K562 (cell line): ENCODE data around the gene DENND2C. TPM values are rescaled to one million over a fixed set of nuclear protein-coding genes. Genes with fewer than 3 reads are reported as not detected.

ENCODE experiments used
- ATAC-seq: fragments of 200-7000 bp; cut with Tn5 transposase; 3 replicates; pipeline ENCODE4 v1.9.1; 2020; ENCODE audit warnings: moderate library complexity
- BruUV-seq: library from RNA; stranded (reverse); fragments of 400-500 nt; replicated peaks from 2 replicates; lab custom pipeline; 2021; lab: Mats Ljungman, UMichigan
- CTCF ChIA-PET: fragments of 300-600 bp; formaldehyde crosslinking; extraction: SDS; loops from one replicate; lab custom pipeline; 2021; ENCODE audit warnings: low intra/inter-chr PET ratio; lab: Yijun Ruan, JAX
- POLR2A ChIA-PET: fragments of 300-600, 350-650 bp; sonication (Branson Sonifier 250); formaldehyde crosslinking; extraction: SDS; loops from one replicate; lab custom pipeline; 2021; ENCODE audit warnings: antibody characterized with exemption, inconsistent platforms; lab: Yijun Ruan, JAX
- DNase-seq, 4 experiments: peaks; one replicate each; pipeline versions ENCODE4 v3.0.0 to v3.0.0-alpha.2; 2011 to 2018; ENCODE audit warnings: low spot score in 3 of 4, mixed read lengths in 3 of 4; ENCODE audit errors: extremely low read depth in 1 of 4
- FAIRE-seq: peaks from 2 replicates; lab custom pipeline; 2011; peaks lifted over from hg19 to GRCh38; lab: Jason Lieb, UNC
- H2AFZ ChIP-seq: 2 replicates; pipeline ENCODE4 v1.6.0; 2011; ENCODE audit warnings: low read depth, low read length, control low read depth, inconsistent platforms
- H3K27ac ChIP-seq: fragments of 200-600 bp; 3 replicates; pipeline ENCODE4 v1.8.0; 2011; ENCODE audit warnings: low read depth, mild to moderate bottlenecking, control low read depth, inconsistent platforms, low read length, moderate library complexity, mixed read lengths; ENCODE audit errors: extremely low read depth
- H3K27me3 ChIP-seq, 2 experiments: fragments of 300-600 bp in 1 of 2; 2 replicates in 1 of 2; 3 replicates in 1 of 2; pipeline versions ENCODE4 v1.6.0 to v1.8.0; 2011; ENCODE audit warnings: inconsistent platforms in 2 of 2, low read length in 2 of 2, mild to moderate bottlenecking in 1 of 2, mixed read lengths in 1 of 2, moderate library complexity in 1 of 2; ENCODE audit not compliant: control insufficient read depth in 2 of 2, insufficient read depth in 2 of 2
- H3K36me3 ChIP-seq: fragments of 300-600 bp; 3 replicates; pipeline ENCODE4 v1.8.0; 2011; ENCODE audit warnings: mild to moderate bottlenecking, low read length, inconsistent platforms; ENCODE audit not compliant: control insufficient read depth, insufficient read depth
- H3K4me1 ChIP-seq, 2 experiments: fragments of 200-600 bp in 1 of 2; replicated peaks in 1 of 2; 2 replicates in 1 of 2; 3 replicates in 1 of 2; pipeline versions ENCODE4 v1.5.1 to v1.8.0; 2011; ENCODE audit warnings: inconsistent platforms in 2 of 2, low read length in 2 of 2, mild to moderate bottlenecking in 1 of 2, mixed read lengths in 1 of 2, moderate library complexity in 1 of 2; ENCODE audit not compliant: control insufficient read depth in 2 of 2, insufficient read depth in 2 of 2
- H3K4me2 ChIP-seq: 2 replicates; pipeline ENCODE4 v1.6.1; 2011; ENCODE audit warnings: low read length, control low read depth, inconsistent platforms, mixed read lengths; ENCODE audit not compliant: insufficient read depth
- H3K4me3 ChIP-seq: fragments of 200-600 bp; sonication (generic), shearing (Covaris generic); 2 replicates; pipeline ENCODE4 v1.5.1; 2016; ENCODE audit warnings: control low read depth, inconsistent platforms
- H3K79me2 ChIP-seq: fragments of 200-600 bp; 3 replicates; pipeline ENCODE4 v1.8.0; 2011; ENCODE audit warnings: low read length, inconsistent platforms; ENCODE audit not compliant: control insufficient read depth, insufficient read depth
- H3K9ac ChIP-seq, 2 experiments: 2 replicates each; pipeline versions ENCODE4 v1.6.0 to v1.6.1; 2011; ENCODE audit warnings: low read depth in 2 of 2, low read length in 2 of 2, control low read depth in 1 of 2, inconsistent platforms in 1 of 2, mild to moderate bottlenecking in 1 of 2, mixed read lengths in 1 of 2; ENCODE audit not compliant: insufficient read depth in 1 of 2
- H3K9me1 ChIP-seq: one replicate; pipeline ENCODE4 v1.6.0; 2011; ENCODE audit warnings: inconsistent platforms, mild to moderate bottlenecking, low read length, moderate library complexity; ENCODE audit not compliant: control insufficient read depth, insufficient read depth
- H3K9me3 ChIP-seq: replicated peaks from 2 replicates; pipeline ENCODE4 v1.5.1; 2011; ENCODE audit warnings: low read depth, low read length, inconsistent platforms; ENCODE audit not compliant: control insufficient read depth, insufficient read depth
- H4K20me1 ChIP-seq: replicated peaks from 2 replicates; pipeline ENCODE4 v1.6.1; 2011; ENCODE audit warnings: low read length, inconsistent platforms, mixed read lengths; ENCODE audit not compliant: control insufficient read depth, insufficient read depth
- CEBPG ChIP-seq, 3 experiments: fragments of 200-800 bp in 1 of 3; sonication (Bioruptor generic) in 1 of 3; sonication (generic) in 1 of 3; formaldehyde crosslinking in 1 of 3; IDR thresholded peaks in 2 of 3; conservative IDR thresholded peaks in 1 of 3; 2 replicates each; pipeline versions ENCODE4 v1.6.1 to v1.8.0; 2016 to 2022; ENCODE audit warnings: missing compliant biosample characterization in 2 of 3, missing genetic modification characterization in 2 of 3, mild to moderate bottlenecking in 1 of 3, missing genetic modification reagents in 1 of 3
- MAZ ChIP-seq, 2 experiments: fragments of 450-650 bp in 1 of 2; sonication (generic) in 1 of 2; formaldehyde crosslinking; IDR thresholded peaks in 1 of 2; conservative IDR thresholded peaks in 1 of 2; 2 replicates each; pipeline versions ENCODE4 v1.4.0 to v1.5.0; 2020; ENCODE audit warnings: mild to moderate bottlenecking in 1 of 2, missing genetic modification reagents in 1 of 2
- MEIS2 ChIP-seq: fragments of 450-650 bp; IDR thresholded peaks from 2 replicates; pipeline ENCODE4 v1.6.1; 2014; ENCODE audit warnings: mild to moderate bottlenecking; ENCODE audit not compliant: partially characterized antibody
- ZBTB11 ChIP-seq, 3 experiments: fragments of 200-800 bp in 1 of 3; fragments of 250-450 bp in 1 of 3; fragments of 450-650 bp in 1 of 3; sonication (Bioruptor Pico) in 1 of 3; sonication (Bioruptor generic) in 1 of 3; formaldehyde crosslinking in 1 of 3; IDR thresholded peaks; 2 replicates each; pipeline versions ENCODE4 v1.6.1 to v1.8.0; 2016 to 2022; ENCODE audit warnings: mild to moderate bottlenecking in 2 of 3, missing genetic modification characterization in 2 of 3, missing compliant biosample characterization in 1 of 3, moderate library complexity in 1 of 3
- WGBS: fragments of 100-300 bp; shearing (Covaris generic); methylation state at CpG from one replicate; pipeline ENCODE4 v1.1.6; 2016; ENCODE audit warnings: low coverage, mixed read lengths; ENCODE audit not compliant: insufficient coverage; ENCODE audit errors: missing lambda C conversion rate; 5-methylcytosine and 5-hydroxymethylcytosine counted together
- in situ Hi-C: fragments of 300-500 bp; cut with MboI; formaldehyde crosslinking; loops from 4 replicates; pipeline ENCODE4 v1.15.0; 2018; ENCODE audit warnings: inconsistent platforms, mixed read lengths
- intact Hi-C: fragments of 100-400 bp; cut with micrococcal nuclease; formaldehyde crosslinking; loops from 2 replicates; pipeline ENCODE4 v1.14.2; 2022
- polyA plus RNA-seq, 8 experiments: library from polyadenylated mRNA; depleted of rRNA in 4 of 8; stranded (reverse) in 5 of 8; unstranded in 3 of 8; fragments of >200 nt; fragmentation: Nextera tagmentation in 2 of 8; fragmentation: Illumina TruSeq in 1 of 8; extraction: Ambion mirVana in 2 of 8; extraction: Trizol in 1 of 8; gene quantifications; 2 replicates each; pipeline versions ENCODE4 v1.2.1 to v1.2.3, GENCODE V29; 2011 to 2014; ENCODE audit warnings: inconsistent platforms in 1 of 8, missing spikeins in 1 of 8
- total RNA-seq, 7 experiments: library from RNA; depleted of rRNA in 6 of 7; stranded (reverse); fragments of >200 nt in 6 of 7; fragmentation: Illumina TruSeq in 2 of 7; extraction: Trizol in 2 of 7; gene quantifications; 2 replicates each; pipeline versions ENCODE4 v1.2.1 to v1.2.3, GENCODE V29; 2011 to 2021; ENCODE audit warnings: low replicate concordance in 1 of 7

The DENND2C gene
- total and polyA plus RNA-seq, 9 of the 15 experiments (the other 6 are each of a cell fraction or from before 2014, with no cell fraction given): 0.03 to 0.25 (median 0.14) TPM

- POLR2A ChIA-PET: interaction anchor here (0.8 kb wide), 1 partner anchor 9 kb away, joined by 4 read pairs; no protein-coding TSS in a partner anchor
- ATAC-seq (no peak), FAIRE-seq (no peak), DNase-seq (no peak)
- no peaks in the 10 kb centered on the region for H4K20me1 ChIP-seq
- no peak overlapping the region for H2AFZ ChIP-seq
- in situ Hi-C loops (no loop called here), intact Hi-C loops (no loop called here)
- H3K27me3 ChIP-seq: peaks cover 4 to 7% of the 10 kb centered on the region in 2 experiments; a peak in 4 of 5 replicates
- no TSS peak for BruUV-seq
- H3K36me3 ChIP-seq: no peaks in the 10 kb centered on the region
- H3K27ac ChIP-seq: no peak overlapping the region
- H3K4me1 ChIP-seq: no peaks in the 10 kb centered on the region
- no peak for TF ChIP-seq MAZ (CRISPR knock-in tag; conservative IDR thresholded peaks at IDR 0.05 in 1 of 2, IDR thresholded peaks at IDR 0.05 in 1 of 2)
- peak; percentile 15 for TF ChIP-seq MEIS2
- 0 out of 6 replicates have a peak, but pooled peaks of 1 of the 3 experiments have one; percentile 0 for TF ChIP-seq ZBTB11 (CRISPR knock-in tag; IDR thresholded peaks at IDR 0.05)
- no peak for TF ChIP-seq CEBPG (CRISPR knock-in tag; IDR thresholded peaks at IDR 0.05)
- TF ChIP-seq CEBPG (tag; conservative IDR thresholded peaks at IDR 0.05 in 1 of 2, IDR thresholded peaks at IDR 0.05 in 1 of 2): peak in 1 of 2 experiments; percentile 60; a peak in 2 of 4 replicates
- no peak overlapping the region for H3K4me2 ChIP-seq
- H3K9ac ChIP-seq: no peak overlapping the region
- H3K79me2 ChIP-seq: no peaks in the 10 kb centered on the region
- H3K9me1 ChIP-seq: no peaks in the 10 kb centered on the region
- no peak overlapping the region for H3K4me3 ChIP-seq
- H3K9me3 ChIP-seq: no peaks in the 10 kb centered on the region
- CTCF ChIA-PET: no interaction called here
- WGBS: 4% methylated on average over 1 of the region's 1 CpG
Measured at GRCh38 chr1:114690148-114690547, 20.3 kb upstream of the DENND2C start.
